Renal cortical epithelial cell (primary cell): ENCODE data around the gene ZNF445. TPM values are rescaled to one million over a fixed set of nuclear protein-coding genes. Genes with fewer than 3 reads are reported as not detected.
"Not testable (repeated sequence)": the region's sequence is repeated elsewhere in the genome, so short reads cannot be mapped to it uniquely, and the experiment has no call there.

ENCODE experiments used
- DNase-seq: peaks from one replicate; pipeline ENCODE4 v3.0.0-alpha.2; 2011; ENCODE audit warnings: low read depth
- total RNA-seq: library from RNA; depleted of rRNA; stranded (reverse); fragments of >200 nt; gene quantifications from 2 replicates; pipeline ENCODE4 v1.2.3, GENCODE V29; 2014

Gene ZNF445
- total RNA-seq, result 4.0 and 17.9 TPM in 2 replicates

GRCh38 chr3:44477312-44478030, at the start of gene ZNF445:
TSS of gene ZNF445 (minus strand) at chr3:44477670. CDS start at chr3:44455549, 22,121 bp downstream.
- peak; percentile 24 for DNase-seq

GRCh38 chr3:44525060-44525459, 47.6 kb upstream of the ZNF445 start:
- no peak for DNase-seq

- DNase-seq, result no peak
Observed at GRCh38 chr3:44522494-44522933, 45.0 kb upstream of the ZNF445 start.

- DNase-seq, result peak; percentile 42
Observed at GRCh38 chr3:44521721-44522120, 44.3 kb upstream of the ZNF445 start.

- DNase-seq, result no peak
Observed at GRCh38 chr3:44518782-44519156, 41.3 kb upstream of the ZNF445 start.

- DNase-seq, result no peak
Observed at GRCh38 chr3:44516230-44516629, 38.8 kb upstream of the ZNF445 start.

GRCh38 chr3:44513513-44513912, 36.0 kb upstream of the ZNF445 start:
- DNase-seq, result no peak

- peak; percentile 43 for DNase-seq
Observed at GRCh38 chr3:44511238-44511566, 33.7 kb upstream of the ZNF445 start.

- DNase-seq, result peak; percentile 10
Observed at GRCh38 chr3:44510000-44510368, 32.5 kb upstream of the ZNF445 start.

GRCh38 chr3:44509393-44509921, 32.0 kb upstream of the ZNF445 start:
- DNase-seq, result peak; percentile 4

- DNase-seq, result no peak
Observed at GRCh38 chr3:44506961-44507360, 29.5 kb upstream of the ZNF445 start.

- no peak for DNase-seq
Observed at GRCh38 chr3:44506556-44506955, 29.1 kb upstream of the ZNF445 start.

GRCh38 chr3:44504566-44504965, 27.1 kb upstream of the ZNF445 start:
- no peak for DNase-seq

GRCh38 chr3:44503178-44503577, 25.7 kb upstream of the ZNF445 start:
- not testable (repeated sequence) for DNase-seq

GRCh38 chr3:44501971-44502370, 24.5 kb upstream of the ZNF445 start:
- no peak for DNase-seq

- not testable (repeated sequence) for DNase-seq
Observed at GRCh38 chr3:44499899-44500168, 22.4 kb upstream of the ZNF445 start.

GRCh38 chr3:44499149-44499898, 21.9 kb upstream of the ZNF445 start:
- no peak for DNase-seq

GRCh38 chr3:44495636-44496415, 18.4 kb upstream of the ZNF445 start:
- DNase-seq, result no peak

GRCh38 chr3:44492496-44492895, 15.0 kb upstream of the ZNF445 start:
- no peak for DNase-seq

GRCh38 chr3:44482721-44483120, 5.3 kb upstream of the ZNF445 start:
- DNase-seq, result no peak

- peak; percentile 26 for DNase-seq
Observed at GRCh38 chr3:44478606-44479094, 1.2 kb upstream of the ZNF445 start.

- no peak for DNase-seq
Observed at GRCh38 chr3:44478055-44478468, 592 bp upstream of the ZNF445 start.

GRCh38 chr3:44476963-44477311, 533 bp downstream of the ZNF445 start:
- DNase-seq, result no peak
